PC-3 (cell line): ENCODE results near the gene GON7.

Experiments used
- CTCF ChIP-seq: fragments of 300-600 bp; sonication (generic); conservative IDR thresholded peaks from 2 replicates; pipeline ENCODE4 v1.5.1; 2017; ENCODE audit warnings: antibody characterized with exemption, low read depth, mild to moderate bottlenecking, low read length
- EZH2 ChIP-seq: fragments of 300-600 bp; sonication (generic); IDR thresholded peaks from one replicate; pipeline ENCODE4 v1.6.1; 2017; ENCODE audit warnings: antibody characterized with exemption, mild to moderate bottlenecking, low read length; ENCODE audit not compliant: unreplicated experiment
- EZH2phosphoT487 ChIP-seq: fragments of 300-600 bp; sonication (generic); IDR thresholded peaks from 2 replicates; pipeline ENCODE4 v1.6.1; 2018; ENCODE audit warnings: mild to moderate bottlenecking, antibody characterized with exemption, low read length, borderline replicate concordance

- TF ChIP-seq CTCF (no peak), EZH2 (no peak), EZH2phosphoT487 (no peak)
Observed at GRCh38 chr14:93223565-93223964, 16.7 kb upstream of the GON7 start.
